Left kidney (tissue), 2 donors: Measurements from ENCODE around the gene GPX2. TPM values are rescaled to one million over a fixed set of nuclear protein-coding genes. Genes with fewer than 3 reads are reported as not detected.
A peak's percentile ranks its signal among the peaks of the same experiment; 100 is the strongest.
"Not testable (repeated sequence)": the region's sequence is repeated elsewhere in the genome, so short reads cannot be mapped to it uniquely, and the experiment has no call there.

Source experiments
- DNase-seq: peaks from one replicate; pipeline ENCODE4 v3.0.0-alpha.2; 2013
- polyA plus RNA-seq: library from polyadenylated mRNA; unstranded; fragments of 120-200 nt; gene quantifications from one replicate; pipeline ENCODE4 v1.2.1, GENCODE V29; 2013; ENCODE audit not compliant: insufficient read length

Gene GPX2
- polyA plus RNA-seq, 1 donor = 1.1 TPM

DNA sequence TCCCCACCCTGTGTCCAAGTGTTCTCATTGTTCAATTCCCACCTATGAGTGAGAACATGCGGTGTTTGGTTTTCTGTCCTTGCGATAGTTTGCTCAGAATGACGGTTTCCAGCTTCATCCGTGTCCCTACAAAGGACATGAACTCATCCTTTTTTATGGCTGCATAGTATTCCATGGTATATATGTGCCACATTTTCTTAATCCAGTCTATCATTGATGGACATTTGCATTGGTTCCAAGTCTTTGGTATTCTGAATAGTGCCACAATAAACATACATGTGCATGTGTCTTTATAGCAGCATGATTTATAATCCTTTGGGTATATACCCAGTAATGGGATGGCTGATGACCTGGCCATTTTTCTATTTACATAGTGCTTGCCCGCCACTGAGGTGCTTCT, 29.1 kb downstream of the GPX2 start:
- not testable (repeated sequence) for DNase-seq

GRCh38 chr14:64912261-64912660, 30.3 kb downstream of the GPX2 start:
- no peak for DNase-seq

DNA sequence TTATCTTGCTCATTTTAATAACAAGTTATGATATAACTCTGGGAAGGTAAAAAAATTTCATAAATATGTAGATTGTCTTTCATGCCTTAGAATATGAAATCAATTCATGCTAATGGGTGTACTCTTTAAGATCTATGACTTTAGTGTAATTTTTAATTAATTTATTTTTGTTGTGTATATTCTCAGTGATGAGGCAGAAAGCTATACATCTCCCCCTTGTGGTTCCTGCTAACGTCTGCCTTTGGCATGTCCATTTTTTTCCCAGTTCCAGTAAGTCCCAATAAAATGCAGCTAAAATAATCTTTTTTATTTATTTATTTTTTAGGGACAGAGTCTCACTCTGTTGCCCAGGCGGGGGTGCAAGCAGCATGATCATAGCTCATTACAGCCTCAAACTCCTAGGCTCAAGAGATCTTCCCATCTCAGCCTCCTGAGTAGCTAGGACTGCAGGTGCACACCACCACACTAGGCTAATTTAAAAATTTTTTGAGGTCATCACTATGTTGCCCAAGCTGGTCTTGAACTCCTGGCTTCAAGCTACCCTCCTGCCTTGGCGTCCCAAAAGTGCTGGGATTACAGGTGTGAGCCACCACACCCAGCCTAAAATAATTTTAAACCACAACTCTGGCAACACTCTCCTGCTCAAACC, 31.6 kb downstream of the GPX2 start:
- DNase-seq = peak; percentile 18

DNA sequence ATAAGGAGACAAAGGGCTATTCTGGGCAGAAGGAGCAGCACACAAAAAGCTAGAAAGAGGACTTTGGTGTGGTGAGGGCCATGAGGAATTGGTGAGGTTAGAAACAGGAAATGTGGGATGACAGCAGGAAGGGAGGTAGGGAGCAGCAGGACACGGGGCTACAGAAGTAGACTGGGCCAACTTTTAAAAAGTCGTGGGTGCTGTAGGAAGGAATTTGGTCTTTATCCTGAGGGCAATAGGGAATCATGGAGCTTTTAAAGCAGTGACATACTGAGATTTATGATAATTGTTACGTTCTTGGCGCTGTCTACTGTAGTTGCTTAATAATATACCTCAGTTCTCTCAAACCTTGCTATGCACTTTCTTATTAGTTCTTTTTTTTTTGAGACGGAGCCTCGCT, 36.5 kb downstream of the GPX2 start:
- DNase-seq = no peak

DNA sequence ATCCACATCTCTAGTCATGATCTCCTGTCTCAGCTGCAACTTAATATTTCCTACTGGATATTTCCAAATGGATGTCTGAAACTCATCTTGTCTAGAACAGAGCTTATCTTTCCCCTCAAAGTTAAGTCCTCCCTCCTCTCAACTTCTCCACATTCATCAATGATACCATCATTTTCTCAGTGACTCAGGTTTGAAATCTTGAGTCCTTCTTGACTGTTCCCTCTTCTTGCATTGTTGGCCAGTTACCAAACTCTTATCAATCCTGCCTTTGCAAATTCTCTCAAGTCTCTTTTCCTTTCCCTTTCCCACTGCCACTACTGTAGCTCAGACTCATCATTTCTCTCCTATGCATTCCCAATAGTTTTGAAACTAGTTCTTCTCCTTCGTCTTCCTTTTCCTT, 42.6 kb downstream of the GPX2 start:
- DNase-seq = no peak

GRCh38 chr14:64891839-64892375, 50.6 kb downstream of the GPX2 start:
- DNase-seq = peak; percentile 54

GRCh38 chr14:64891173-64891838, 51.2 kb downstream of the GPX2 start:
- no peak for DNase-seq

GRCh38 chr14:64889352-64889751, 53.2 kb downstream of the GPX2 start:
- DNase-seq = no peak

Other genes with a start within 250 kb of the GPX2 start
- 83.8 TPM for gene PLEKHG3, start 238.3 kb downstream of the GPX2 start, polyA plus RNA-seq
- 15.4 TPM for gene SPTB, start 62.8 kb downstream of the GPX2 start, polyA plus RNA-seq
- 63.3 TPM for gene CHURC1, start 28.3 kb downstream of the GPX2 start, polyA plus RNA-seq
- gene RAB15, start 29.6 kb upstream of the GPX2 start, polyA plus RNA-seq = 27.3 TPM
- 35.0 TPM for gene FNTB, start 44.1 kb upstream of the GPX2 start, polyA plus RNA-seq
- 52.7 TPM for gene MAX, start 159.8 kb upstream of the GPX2 start, polyA plus RNA-seq